ENCODE results near the gene KDR.

DNA sequence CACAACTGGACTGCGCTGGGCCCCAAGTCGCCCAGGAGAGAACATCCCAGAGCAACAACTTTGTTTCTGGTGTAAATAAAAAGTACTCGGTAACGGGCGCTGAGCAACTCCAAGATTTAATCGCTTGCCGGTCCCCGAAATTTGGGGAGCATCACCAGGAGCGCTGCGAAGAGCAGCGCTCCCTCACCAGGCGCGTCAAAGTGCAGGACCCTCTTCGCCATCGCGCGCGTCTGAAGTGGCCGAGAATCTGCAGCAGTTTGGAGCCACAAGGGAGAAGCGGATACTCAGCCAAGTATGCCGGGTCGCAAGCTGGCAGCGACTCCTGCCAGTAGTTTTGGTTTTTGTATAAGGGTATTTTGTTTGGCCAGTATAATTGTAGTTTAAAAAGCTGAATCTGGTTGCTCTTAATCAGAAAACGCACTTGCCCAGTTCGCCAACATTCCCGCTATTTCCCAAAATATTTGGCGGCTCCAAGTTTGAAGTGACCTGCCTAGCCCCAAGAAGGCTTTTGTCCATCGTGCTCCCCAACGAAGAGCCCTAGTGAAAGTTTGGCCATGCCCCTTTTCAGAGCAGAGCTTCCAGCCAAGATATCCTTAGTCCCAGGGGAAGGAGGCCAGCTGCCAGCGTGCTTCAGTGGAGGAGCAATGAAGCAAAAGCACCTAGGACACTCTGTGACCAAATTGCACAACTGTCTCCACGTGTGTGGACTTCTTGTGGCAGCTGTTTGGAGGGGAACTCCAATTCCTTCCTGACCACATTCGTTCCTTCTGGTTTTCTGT lies 557 bp upstream of the KDR start:
- TF ChIP-seq, protein P1, sequence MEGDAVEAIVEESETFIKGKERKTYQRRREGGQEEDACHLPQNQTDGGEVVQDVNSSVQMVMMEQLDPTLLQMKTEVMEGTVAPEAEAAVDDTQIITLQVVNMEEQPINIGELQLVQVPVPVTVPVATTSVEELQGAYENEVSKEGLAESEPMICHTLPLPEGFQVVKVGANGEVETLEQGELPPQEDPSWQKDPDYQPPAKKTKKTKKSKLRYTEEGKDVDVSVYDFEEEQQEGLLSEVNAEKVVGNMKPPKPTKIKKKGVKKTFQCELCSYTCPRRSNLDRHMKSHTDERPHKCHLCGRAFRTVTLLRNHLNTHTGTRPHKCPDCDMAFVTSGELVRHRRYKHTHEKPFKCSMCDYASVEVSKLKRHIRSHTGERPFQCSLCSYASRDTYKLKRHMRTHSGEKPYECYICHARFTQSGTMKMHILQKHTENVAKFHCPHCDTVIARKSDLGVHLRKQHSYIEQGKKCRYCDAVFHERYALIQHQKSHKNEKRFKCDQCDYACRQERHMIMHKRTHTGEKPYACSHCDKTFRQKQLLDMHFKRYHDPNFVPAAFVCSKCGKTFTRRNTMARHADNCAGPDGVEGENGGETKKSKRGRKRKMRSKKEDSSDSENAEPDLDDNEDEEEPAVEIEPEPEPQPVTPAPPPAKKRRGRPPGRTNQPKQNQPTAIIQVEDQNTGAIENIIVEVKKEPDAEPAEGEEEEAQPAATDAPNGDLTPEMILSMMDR (IDR thresholded peaks at IDR 0.05): no peak
- TF ChIP-seq EZH2 (IDR thresholded peaks at IDR 0.05): no peak

Data from neural progenitor cell (in vitro differentiated cells).